LHCN-M2 (cell line): ENCODE measurements around the gene ILF3. TPM values are rescaled to one million over a fixed set of nuclear protein-coding genes. Genes with fewer than 3 reads are reported as not detected.

Source experiments
- DNase-seq: peaks from one replicate; pipeline ENCODE4 v3.0.0-alpha.2; 2012; ENCODE audit warnings: low read depth
- polyA plus RNA-seq: library from polyadenylated mRNA; unstranded; fragments of >200 nt; gene quantifications from one replicate; pipeline ENCODE4 v1.2.1, GENCODE V29; 2012; ENCODE audit warnings: missing spikeins
- total RNA-seq: library from RNA; depleted of rRNA; stranded (reverse); fragments of >200 nt; gene quantifications from 2 replicates; pipeline ENCODE4 v1.2.3, GENCODE V29; 2014; rRNA removed

The ILF3 gene
- total RNA-seq: 143 and 172 TPM in 2 replicates
- 140 TPM for polyA plus RNA-seq

DNA sequence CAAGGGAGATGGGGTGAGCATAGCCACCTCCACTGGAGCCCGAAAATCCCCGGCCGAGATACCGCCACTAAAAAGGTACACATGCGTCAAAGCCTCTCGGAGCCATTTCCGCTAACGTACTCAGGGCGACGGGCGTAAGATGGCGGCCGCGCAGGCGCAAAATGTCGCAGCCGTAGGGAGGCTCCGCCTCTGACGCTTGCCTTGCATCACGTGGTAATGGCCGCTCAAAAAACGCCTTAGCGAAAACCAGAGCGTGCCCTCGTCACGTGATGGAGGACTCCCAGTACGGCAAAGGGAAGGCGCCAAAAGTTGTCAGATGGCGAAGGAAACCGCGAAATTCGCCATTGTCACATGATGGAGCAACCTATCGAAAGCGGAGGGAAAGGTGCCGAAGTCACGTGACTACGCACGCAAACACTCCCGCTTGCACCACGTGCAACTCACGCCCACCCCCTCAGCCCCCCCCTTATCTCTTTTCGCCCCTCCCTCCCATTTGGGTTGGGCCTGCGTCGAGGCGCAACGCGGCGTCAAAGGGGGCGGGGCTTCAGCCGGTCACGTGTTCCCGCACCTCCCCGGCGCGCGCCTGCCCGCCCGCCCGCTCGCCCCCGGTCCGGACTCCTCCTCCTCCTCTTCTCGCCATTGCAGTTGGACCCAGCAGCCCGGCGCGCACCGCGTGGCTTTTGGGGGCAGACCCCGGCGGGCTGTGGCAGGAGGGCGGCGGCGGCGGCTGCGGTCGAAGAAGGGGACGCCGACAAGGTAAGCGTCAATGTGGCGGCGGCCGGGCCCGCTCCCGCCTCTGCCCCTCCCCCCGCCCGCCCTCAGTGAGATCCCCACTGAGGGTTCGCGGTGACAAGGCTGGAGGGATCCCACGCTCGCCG lies at the start of gene ILF3:
ILF3 (plus strand) TSS at position 615 of the 878 bp plus-strand sequence. CDS start 16,260 bp downstream, outside the sequence.
- DNase-seq: peak; percentile 100

DNA sequence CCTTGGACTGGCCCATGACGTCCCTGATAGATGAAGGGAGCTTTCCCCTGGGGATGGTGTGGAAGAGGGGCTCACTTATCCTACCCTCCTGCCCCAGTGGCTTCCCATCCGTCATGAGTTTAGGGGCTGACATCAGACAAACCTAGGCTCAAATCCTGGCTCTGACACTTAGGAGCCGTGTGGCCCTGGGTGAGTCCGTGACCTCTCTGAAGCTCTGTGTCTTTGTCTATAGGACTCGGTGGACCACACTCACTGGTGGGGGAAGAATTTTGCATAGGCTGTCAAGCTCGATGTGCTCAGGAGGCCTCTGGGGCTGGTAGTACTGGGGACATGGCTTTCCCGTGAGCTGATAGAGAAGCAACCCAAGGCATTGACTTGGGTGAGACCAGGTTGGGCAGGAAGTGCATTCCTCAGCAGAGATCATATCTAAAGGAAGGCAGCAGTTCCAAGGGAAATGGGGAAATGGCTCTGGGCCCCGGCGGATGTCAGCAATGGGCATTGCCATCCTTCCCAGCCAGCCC lies 49.6 kb upstream of the ILF3 start:
- no peak for DNase-seq

DNA sequence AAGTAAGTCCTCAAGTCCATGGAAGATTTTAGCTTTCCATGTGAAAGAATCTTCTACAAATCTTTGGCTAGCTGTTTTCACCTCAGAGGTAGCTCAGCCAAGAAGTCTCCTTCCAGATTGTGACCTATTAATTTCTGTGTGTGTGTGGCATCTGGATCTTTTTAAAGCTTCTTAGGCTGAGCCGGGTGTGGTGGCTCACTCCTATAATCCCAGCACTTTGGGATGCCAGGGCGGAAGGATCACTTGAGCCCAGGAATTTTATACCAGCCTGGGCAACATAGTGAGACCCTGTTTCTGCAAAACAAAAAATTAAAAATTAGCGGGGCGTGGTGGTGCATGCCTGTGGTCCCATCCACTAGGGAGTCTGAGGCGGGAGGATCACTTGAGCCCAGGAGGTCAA lies 42.2 kb upstream of the ILF3 start:
- DNase-seq: no peak

DNA sequence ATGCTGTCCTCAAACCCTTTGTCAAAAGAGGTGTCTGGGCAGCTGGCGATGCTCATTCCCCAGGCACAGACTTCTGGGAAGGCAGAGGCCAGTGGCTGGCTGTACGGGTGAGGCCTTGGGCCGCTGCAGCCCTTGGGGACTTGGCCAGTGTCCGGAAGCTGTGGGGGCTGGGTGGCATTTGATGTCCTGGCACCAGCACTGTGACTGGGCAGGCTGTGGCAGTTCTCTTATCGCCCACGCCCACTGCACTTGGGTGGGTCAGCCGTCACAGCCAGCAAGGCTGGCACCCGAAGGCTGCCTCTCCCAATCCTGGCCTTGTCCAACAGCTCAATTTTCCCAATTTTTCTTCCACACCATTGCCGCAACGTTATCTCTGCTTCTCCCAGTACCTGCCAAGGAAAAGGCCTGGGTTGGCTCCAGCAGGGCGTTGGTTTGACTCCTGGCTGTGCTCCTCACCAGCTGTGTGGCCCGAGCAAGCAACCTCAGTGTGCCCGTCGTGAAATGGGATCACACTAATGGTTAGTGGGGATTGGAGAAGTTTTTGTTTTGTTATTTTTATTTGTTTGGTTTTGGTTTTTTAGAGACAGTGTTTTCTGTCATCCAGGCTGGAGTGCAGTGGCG lies 41.5 kb upstream of the ILF3 start:
- DNase-seq: no peak

DNA sequence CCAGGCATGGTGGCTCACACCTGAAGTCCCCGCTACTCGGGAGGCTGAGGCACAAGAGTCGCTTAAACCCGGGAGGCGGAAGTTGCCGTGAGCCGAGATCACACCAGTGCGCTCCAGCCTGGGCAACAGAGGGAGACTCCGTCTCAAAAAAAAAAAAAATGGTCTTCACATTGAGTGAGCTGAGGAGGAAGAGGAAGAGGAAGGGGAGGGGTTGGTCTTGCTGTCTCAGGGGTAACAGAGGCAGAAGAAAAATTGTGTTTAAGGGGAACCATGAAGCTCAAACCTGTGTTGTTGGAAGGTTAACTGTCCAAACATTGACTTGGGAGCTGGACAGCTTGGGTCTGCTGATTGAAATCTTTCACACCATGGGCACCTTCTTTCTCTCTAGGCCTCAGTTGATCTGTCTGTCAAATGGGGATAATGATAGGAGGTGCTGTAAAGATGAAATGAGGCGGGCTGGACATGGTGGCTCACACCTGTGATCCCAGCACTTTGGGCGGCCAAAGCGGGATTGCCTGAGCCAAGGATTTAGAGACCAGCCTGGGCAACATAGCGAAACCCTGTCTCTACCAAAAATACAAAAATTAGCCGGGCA lies 38.6 kb upstream of the ILF3 start:
- no peak for DNase-seq

DNA sequence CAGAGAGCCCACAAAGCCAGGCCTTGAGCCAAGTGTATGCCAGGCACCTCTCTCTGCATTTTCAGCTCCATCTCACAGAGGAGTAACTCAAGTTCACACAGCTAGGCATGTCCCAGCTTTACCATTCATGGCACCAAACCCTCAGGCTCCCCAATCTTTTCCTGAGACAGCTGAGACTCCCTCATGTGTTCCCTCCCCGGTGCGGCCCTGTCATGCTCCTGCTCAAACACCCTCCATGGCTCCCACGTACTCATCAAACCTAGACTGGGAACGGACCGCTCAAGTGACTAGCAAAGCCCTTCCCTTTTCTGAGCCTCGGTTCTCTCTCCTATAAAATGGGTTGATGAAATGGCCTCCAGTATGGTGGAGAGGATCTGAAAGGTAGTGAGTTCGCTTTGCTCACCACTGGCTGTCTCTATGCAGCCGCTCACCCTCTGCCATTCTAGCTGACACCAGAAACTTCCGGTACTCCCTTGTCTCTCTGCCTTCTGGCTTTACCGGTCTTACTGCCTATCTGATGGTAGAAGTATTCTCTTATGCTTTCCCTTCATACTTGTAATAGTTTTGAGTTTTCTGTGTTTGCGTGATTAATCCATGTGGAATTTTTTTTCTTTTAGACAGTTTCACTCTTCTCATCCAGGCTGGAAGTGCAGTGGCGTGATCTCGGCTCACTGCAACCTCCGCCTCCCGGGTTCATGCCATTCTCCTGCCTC lies 36.6 kb upstream of the ILF3 start:
- DNase-seq: peak; percentile 82

DNA sequence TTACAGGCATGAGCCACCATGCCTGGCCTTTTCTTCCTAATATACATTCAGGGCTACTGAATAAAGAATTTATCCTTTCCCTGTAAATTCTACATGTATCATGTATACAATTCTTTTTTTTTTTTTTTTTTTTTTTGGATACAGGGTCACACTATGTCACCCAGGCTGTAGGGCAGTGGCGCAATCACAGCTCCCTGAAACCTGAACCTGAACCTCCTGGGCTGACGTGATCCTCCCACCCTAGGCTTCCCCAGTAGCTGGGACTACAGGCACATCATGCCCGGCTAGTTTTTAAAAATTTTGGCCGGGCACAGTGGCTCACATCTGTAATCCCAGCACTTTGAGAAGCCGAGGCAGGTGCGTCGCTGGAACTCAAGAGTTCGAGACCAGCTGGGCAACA lies 35.3 kb upstream of the ILF3 start:
- DNase-seq: no peak

DNA sequence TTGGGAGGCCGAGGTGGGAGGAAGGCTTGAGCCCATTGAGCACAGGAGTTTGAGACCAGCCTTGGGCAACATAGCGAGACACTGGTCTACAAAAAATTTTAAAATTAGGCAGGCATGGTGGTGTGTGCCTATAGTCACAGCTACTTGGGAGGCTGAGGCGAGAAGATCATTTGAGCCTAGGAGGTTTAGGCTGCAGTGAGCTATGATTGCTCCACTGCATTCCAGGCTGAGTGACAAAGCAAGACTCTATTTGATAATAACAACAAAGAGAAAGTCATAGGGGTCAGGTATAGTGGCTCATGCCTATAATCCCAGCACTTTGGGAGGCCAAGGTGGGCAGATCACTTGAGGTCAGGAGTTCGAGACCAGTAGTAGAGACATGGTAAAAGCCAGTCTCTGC lies 33.4 kb upstream of the ILF3 start:
- DNase-seq: no peak

DNA sequence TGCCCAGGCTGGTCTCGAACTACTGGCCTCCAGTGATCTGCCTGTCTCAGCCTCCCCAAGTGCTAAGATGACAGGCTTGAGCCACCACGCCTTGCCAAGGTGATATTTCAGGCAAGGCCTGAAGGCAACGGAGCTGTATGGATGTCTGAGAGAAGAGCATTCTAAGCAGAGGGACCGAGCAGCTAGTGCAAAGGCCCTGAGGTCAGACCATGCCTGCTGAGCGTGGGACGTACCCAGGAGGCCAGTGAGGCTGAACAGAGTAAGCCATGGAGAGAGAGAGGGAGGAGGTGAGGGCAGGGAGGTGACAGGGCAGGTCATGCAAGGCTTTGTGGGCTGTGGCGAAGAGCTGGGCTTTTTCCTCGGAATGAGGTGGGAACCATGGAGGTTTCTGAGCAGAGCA lies 32.2 kb upstream of the ILF3 start:
- DNase-seq: no peak

DNA sequence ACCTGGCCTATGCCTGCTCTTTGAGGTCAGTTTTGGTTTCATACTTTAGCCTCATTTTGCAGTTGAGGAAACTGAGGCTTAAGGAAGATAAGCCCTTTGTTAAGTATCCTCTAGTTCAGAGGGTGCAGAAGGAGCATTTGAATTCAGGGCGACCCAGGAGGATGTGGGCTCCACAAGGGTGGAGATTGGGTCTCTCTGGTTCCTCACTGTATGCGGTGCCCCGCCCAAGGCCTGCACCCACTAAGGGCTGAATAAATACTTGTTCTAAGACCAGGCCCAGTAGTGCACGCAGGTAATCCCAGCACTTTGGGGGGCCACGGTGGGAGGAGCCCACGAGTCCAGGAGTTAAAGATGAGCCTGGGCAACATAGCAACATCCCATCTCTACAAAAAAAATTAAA lies 29.6 kb upstream of the ILF3 start:
- DNase-seq: no peak

DNA sequence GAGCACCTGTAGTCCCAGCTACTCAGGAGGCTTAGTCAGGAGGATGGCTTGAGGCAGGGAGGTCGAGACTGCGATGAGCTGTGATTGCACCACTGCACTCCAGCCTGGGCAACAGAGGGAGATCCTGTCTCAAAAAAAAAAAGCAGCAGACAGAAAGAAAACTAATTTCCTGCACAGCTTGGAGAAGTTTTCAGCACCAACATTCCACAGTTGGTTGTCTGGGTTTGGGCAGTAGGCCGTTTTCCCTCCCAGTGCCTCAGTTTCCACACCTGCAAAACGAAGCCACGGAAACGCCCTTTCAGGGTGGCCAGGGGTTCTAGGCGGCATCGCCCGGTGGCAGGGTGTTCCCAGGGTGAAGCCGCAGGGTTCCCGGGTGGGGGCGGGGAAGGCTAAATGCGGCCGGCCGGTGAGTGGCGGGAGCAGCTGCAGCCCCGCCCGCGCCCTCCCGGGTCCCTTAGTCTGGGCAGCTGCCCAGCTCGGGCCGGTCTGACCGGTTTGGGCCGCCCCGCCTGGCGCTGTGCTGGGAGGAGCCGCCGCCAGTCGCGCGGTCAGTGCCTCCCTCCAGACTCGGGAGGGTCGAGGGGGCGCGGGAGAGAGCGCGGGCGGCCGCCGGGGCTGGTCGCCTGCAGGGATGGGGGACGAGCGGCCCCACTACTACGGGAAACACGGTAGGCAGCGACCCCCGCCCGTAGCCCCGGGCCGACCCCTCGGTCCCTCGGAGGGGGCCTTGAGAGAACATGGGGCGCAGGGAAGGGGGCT lies 29.0 kb upstream of the ILF3 start, which contains the start of gene SLC44A2:
SLC44A2 (plus strand) TSS at position 551 of the 759 bp plus-strand sequence; CDS start at position 632, 81 bp downstream.
- DNase-seq: peak; percentile 88

DNA sequence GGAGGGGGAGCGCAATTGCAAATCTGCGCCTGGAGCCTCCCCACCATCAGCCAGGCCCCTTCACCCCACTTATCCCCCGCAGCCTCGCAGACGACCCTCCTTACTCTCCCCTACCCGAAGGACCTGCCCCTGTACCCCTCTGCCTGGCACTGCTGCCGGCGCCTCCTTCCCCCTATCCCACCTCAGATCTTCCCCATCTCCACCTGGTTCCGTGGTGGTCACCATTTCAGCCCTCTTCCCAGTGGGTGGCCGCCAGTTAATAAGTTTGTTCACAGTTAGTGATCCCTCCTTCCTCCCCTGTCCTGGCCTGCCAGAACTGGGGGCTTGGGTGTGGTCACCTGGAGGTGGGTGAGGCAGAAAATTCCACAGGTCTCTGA lies 28.4 kb upstream of the ILF3 start:
- DNase-seq: peak; percentile 6

DNA sequence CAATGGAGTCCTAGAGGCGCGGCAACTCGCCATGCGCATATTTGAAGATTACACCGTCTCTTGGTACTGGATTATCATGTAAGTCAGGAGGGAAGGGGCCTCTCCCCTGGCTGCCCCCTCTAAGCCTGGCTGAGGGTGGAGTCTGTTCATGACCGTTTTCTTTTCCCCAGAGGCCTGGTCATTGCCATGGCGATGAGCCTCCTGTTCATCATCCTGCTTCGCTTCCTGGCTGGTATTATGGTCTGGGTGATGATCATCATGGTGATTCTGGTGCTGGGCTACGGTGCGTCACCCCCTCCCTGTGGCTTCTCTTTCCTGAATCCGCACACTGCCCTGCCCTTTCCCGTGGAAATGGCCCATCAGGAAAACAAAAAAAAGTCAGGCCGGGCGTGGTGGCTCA lies 22.3 kb upstream of the ILF3 start:
- DNase-seq: no peak

DNA sequence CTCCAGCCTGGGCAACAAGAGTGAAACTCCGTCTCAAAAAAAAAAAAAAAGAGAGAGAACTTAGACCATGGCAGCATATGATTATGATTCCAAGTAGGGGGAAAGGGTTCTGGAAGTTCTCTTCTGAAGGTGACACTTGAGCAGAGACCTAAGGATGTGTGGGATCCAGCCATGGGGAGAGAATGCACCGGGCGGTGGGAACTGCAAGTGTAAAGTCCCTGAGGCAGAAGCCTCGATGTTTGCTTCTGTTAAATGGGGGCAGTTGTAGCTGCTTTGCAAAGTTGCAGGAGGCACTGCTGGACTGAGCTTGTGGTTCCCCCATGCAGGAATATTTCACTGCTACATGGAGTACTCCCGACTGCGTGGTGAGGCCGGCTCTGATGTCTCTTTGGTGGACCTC lies 19.7 kb upstream of the ILF3 start:
- no peak for DNase-seq

DNA sequence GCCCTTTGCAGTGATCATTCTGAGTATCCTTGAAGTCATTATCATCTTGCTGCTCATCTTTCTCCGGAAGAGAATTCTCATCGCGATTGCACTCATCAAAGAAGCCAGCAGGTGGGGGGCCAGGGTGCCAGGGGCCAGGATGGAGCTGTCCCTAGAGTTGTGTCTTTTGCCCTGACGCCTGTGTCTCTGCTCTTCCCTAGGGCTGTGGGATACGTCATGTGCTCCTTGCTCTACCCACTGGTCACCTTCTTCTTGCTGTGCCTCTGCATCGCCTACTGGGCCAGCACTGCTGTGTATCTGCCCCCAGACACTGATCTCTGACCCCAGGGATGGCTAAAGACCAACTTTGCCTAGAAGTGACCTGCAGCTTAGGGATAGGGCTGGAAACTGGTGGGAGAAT lies 19.2 kb upstream of the ILF3 start:
- DNase-seq: no peak

DNA sequence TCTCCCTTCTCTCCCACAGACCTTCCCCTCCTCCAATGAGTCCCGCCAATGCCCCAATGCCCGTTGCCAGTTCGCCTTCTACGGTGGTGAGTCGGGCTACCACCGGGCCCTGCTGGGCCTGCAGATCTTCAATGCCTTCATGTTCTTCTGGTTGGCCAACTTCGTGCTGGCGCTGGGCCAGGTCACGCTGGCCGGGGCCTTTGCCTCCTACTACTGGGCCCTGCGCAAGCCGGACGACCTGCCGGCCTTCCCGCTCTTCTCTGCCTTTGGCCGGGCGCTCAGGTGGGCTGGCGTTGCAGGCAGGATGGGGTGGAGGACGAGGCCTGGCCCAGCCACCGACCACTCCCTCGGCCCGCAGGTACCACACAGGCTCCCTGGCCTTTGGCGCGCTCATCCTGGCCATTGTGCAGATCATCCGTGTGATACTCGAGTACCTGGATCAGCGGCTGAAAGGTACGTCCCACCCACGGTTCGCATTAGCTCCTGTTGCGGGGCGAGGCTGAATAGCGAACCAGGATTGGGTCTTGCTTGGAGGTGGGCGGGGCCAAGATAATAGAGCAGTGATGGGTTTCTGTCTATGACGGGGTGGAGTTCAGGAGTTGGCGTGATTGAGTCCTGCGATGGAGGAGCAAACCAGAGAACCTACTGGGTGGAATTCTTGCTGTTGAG lies 17.7 kb upstream of the ILF3 start:
- no peak for DNase-seq

DNA sequence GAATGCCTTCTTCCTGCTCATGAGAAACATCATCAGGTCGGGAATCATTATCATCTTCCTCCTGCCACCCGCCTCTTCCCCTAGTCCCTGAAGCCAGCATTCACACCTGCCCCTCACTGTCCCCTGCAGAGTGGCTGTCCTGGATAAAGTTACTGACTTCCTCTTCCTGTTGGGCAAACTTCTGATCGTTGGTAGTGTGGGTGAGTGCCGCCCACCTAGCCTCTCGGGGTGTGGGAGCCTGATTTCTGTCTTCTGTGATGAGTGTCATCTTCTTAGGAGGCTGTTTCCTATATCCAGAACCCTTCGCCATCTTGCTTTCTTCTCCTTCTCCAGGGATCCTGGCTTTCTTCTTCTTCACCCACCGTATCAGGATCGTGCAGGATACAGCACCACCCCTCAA lies 16.3 kb upstream of the ILF3 start:
- DNase-seq: no peak

DNA sequence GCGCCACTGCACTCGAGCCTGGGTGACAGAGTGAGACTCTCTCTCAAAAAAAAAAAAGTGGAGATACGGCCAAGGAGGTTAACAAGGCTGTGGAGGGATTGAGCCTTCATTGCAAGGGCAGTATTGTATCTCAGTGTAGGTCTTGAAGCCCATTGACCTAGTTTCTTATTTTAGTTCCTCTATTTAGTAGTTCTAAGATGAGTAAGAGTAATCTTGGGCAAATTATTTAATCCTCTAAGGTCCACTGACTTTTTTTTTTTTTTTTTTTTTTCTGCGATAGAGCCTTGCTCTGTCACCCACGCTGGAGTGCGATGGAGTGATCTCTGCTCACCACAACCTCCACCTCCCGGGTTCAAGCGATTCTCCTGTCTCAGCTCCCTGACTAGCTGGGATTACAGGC lies 14.3 kb upstream of the ILF3 start:
- DNase-seq: no peak

DNA sequence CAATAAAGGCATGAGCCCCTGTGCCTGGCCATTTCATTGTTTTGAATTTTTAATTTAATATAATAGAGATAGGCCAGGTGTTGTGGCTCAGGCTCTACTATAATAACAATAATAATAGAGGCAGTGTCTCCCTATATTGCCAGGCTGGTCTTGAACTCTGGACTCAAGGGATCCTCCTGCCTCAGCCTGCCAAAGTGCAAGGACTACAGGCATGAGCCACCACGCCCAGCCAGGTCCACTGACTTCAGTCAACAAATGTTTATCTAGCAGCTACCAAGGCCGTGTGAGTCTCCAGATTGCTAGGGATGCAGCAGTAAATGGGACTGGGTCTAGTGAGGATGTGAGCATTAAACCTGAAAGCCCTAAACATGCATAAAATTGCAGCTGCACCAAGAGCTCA lies 13.8 kb upstream of the ILF3 start:
- DNase-seq: no peak

DNA sequence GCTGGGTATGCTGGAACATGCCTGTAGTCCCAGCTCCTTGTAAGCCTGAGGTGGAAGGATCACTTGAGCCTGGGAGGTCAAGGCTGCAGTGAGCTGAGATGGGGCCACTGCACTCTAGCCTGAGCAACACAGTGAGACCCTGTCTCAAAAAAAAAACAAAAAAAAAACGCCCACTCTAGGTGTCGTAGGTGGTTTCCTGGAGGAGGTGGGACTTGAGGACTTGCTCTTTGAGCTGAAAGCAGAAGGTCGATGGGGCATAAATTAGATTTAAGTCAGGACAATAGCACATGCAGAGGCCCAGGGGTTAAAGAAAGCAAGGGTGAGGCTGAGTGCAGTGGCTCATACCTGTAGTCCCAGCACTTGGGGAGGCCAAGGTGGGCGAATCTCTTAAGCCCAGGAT lies 12.9 kb upstream of the ILF3 start:
- DNase-seq: no peak
